HFFc6 (cell line): ENCODE data around the gene KRT80. TPM values are rescaled to one million over a fixed set of nuclear protein-coding genes. Genes with fewer than 3 reads are reported as not detected.

Experiments used
- DNase-seq: peaks from one replicate; pipeline ENCODE4 v3.0.0-alpha.2; 2018
- H3K27ac Mint-ChIP-seq: 2 replicates; pipeline ENCODE4 v1.8.0; 2020; ENCODE audit warnings: mild to moderate bottlenecking, mixed read lengths
- H3K27me3 Mint-ChIP-seq: 2 replicates; pipeline ENCODE4 v1.8.0; 2021; ENCODE audit warnings: mild to moderate bottlenecking, moderate library complexity, mixed read lengths; ENCODE audit not compliant: insufficient read depth
- H3K36me3 Mint-ChIP-seq: 2 replicates; pipeline ENCODE4 v1.8.0; 2021; ENCODE audit warnings: low read depth, mixed read lengths
- H3K4me1 Mint-ChIP-seq: 2 replicates; pipeline ENCODE4 v1.8.0; 2020; ENCODE audit warnings: low read depth, mixed read lengths
- H3K4me3 Mint-ChIP-seq: 2 replicates; pipeline ENCODE4 v1.8.0; 2020; ENCODE audit warnings: mild to moderate bottlenecking, moderate library complexity, mixed read lengths
- H3K9me3 Mint-ChIP-seq: 2 replicates; pipeline ENCODE4 v1.8.0; 2020; ENCODE audit warnings: mild to moderate bottlenecking, mixed read lengths
- CTCF ChIP-seq: fragments of 200-600 bp; sonication (generic); IDR thresholded peaks from 2 replicates; pipeline ENCODE4 v1.5.0; 2021; ENCODE audit warnings: antibody characterized with exemption, mild to moderate bottlenecking
- total RNA-seq, 6 experiments: library from RNA; stranded (reverse); fragmentation: NEBNext Ultra II Directional; extraction: Animal tissue kit (Norgen Biotek cat#: 25700); gene quantifications; 2 replicates in 1 of 6; 3 replicates in 5 of 6; pipeline ENCODE4 v1.2.3, GENCODE V29; 2021

Gene KRT80
- total RNA-seq, 6 experiments from 2014 or later = 2.3 to 3.7 (median 2.8) TPM

DNA sequence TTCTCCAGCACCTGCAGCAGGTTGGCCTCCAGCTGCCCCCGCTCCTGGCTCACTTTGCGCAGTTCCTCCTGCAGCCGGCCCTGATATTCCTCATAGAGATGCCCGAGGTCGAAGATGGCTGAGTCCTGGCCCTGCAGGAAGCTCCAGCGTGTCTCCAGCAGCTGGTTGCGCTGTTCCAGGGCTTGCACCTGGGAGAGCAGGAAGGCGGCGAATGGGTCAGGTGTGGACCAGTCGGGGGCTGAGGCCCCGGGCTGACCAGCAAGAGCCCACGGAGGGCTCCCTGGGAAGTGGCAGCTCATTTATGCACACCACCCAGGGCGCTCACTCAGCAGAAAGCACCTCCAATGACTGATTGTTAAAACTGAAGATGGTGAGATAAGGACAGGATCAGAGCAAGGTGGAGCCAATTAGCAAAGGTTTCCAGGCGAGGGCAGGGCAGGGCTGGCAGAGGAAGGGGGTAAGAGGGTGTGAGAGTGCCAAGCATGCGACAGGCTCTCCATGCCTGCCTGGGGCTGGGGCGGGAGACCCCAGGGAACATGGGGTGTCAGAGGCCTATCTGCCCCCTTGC is 6.3 kb downstream of the KRT80 start:
- TF ChIP-seq CTCF = no peak
- Mint-ChIP-seq H3K27me3 (peaks cover 3% of the 10 kb centered on the region), H3K4me1 (peaks cover 98% of the 10 kb centered on the region)

GRCh38 chr12:52184813-52185212 is 7.0 kb downstream of the KRT80 start:
- peaks cover 2% of the 10 kb centered on the region for H3K36me3 Mint-ChIP-seq
- DNase-seq = no peak
- no peaks in the 10 kb centered on the region for H3K9me3 Mint-ChIP-seq
- no peak for TF ChIP-seq CTCF
- peaks cover 3% of the 10 kb centered on the region for H3K27me3 Mint-ChIP-seq
- peaks cover 93% of the 10 kb centered on the region for H3K4me1 Mint-ChIP-seq
- no peak overlapping the region for H3K4me3 Mint-ChIP-seq
- peak overlapping the region; percentile 30; the same call in 1 of the 2 replicates for H3K27ac Mint-ChIP-seq

More for the DNA sequence above, 6.3 kb downstream of the KRT80 start:
- Mint-ChIP-seq H3K27ac (peak overlapping the region; percentile 95), H3K36me3 (no peaks in the 10 kb centered on the region), H3K9me3 (no peaks in the 10 kb centered on the region), H3K4me3 (peak overlapping the region; percentile 16; the same call in 1 of the 2 replicates)
- no peak for DNase-seq

- peaks cover 4% of the 10 kb centered on the region for H3K36me3 Mint-ChIP-seq
Observed at GRCh38 chr12:52183971-52184370, 7.8 kb downstream of the KRT80 start.

DNA sequence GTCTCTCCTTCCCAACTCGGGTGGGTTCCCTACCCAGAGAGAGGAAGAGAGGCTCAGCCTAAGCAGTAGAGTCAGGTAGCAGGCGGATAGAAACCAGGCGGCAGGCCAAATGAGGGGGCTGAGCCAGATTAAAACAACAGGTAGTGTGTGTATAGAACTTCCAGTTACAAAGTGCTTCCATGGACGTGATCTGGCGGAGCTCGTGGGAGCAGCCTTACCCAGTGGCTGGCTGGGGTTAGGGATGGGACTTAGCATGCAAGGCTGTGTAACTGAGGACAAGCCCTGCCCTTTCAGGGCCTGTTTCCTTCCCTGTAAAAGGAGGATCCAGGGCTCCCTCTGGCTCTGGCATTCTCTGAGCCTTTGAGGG is 8.3 kb downstream of the KRT80 start:
- Mint-ChIP-seq H3K27me3 (peaks cover 2% of the 10 kb centered on the region), H3K4me3 (no peak overlapping the region), H3K4me1 (peaks cover 89% of the 10 kb centered on the region), H3K27ac (peak overlapping the region; percentile 58; the same call in 1 of the 2 replicates), H3K9me3 (no peaks in the 10 kb centered on the region), H3K36me3 (peaks cover 4% of the 10 kb centered on the region)
- no peak for TF ChIP-seq CTCF
- no peak for DNase-seq

More at GRCh38 chr12:52183971-52184370, 7.8 kb downstream of the KRT80 start:
- TF ChIP-seq CTCF = no peak
- Mint-ChIP-seq H3K4me3 (no peak overlapping the region), H3K9me3 (no peaks in the 10 kb centered on the region), H3K4me1 (peaks cover 89% of the 10 kb centered on the region), H3K27ac (no peak overlapping the region), H3K27me3 (peaks cover 2% of the 10 kb centered on the region)
- no peak for DNase-seq

GRCh38 chr12:52182898-52183543 is 8.8 kb downstream of the KRT80 start:
- Mint-ChIP-seq H3K36me3 (peaks cover 4% of the 10 kb centered on the region), H3K9me3 (no peaks in the 10 kb centered on the region), H3K27ac (peak overlapping the region; percentile 62; the same call in 1 of the 2 replicates), H3K4me3 (peak overlapping the region; percentile 32; the same call in 1 of the 2 replicates), H3K27me3 (peaks cover 4% of the 10 kb centered on the region), H3K4me1 (peaks cover 87% of the 10 kb centered on the region)
- TF ChIP-seq CTCF = no peak
- no peak for DNase-seq
